GM19467 (cell line): ENCODE results near the gene EXOC6.

Experiments
- ATAC-seq: cut with Tn5 transposase; IDR thresholded peaks from one replicate; pipeline ENCODE4 v1.9.1; 2021; ENCODE audit warnings: mild to moderate bottlenecking, moderate library complexity; ENCODE audit not compliant: unreplicated experiment

The EXOC6 gene

GRCh38 chr10:93103953-93104352 is 255.6 kb downstream of the EXOC6 start:
- ATAC-seq, result no peak

GRCh38 chr10:93106631-93107072 is 258.3 kb downstream of the EXOC6 start:
- no peak for ATAC-seq
